Mesothelial cell of epicardium (in vitro differentiated cells): ENCODE measurements around the gene C11orf54. TPM values are rescaled to one million over a fixed set of nuclear protein-coding genes. Genes with fewer than 3 reads are reported as not detected.

Experiments used
- DNase-seq, 2 experiments: peaks; one replicate each; pipeline ENCODE4 v3.0.0; 2021; ENCODE audit warnings: low spot score in 2 of 2; ENCODE audit not compliant: unreplicated experiment in 2 of 2
- H3K27ac Mint-ChIP-seq: 2 replicates; pipeline ENCODE4 v1.8.0; 2021; ENCODE audit warnings: mixed read lengths
- H3K27me3 Mint-ChIP-seq: 2 replicates; pipeline ENCODE4 v1.8.0; 2021; ENCODE audit warnings: low read depth, mixed read lengths
- H3K36me3 Mint-ChIP-seq: 2 replicates; pipeline ENCODE4 v1.8.0; 2021; ENCODE audit warnings: mixed read lengths
- H3K4me1 Mint-ChIP-seq: 2 replicates; pipeline ENCODE4 v1.8.0; 2021; ENCODE audit warnings: mixed read lengths
- H3K4me3 Mint-ChIP-seq: 2 replicates; pipeline ENCODE4 v1.8.0; 2021; ENCODE audit warnings: mild to moderate bottlenecking, moderate library complexity, mixed read lengths
- H3K9me3 Mint-ChIP-seq: 2 replicates; pipeline ENCODE4 v1.8.0; 2021; ENCODE audit warnings: mixed read lengths
- total RNA-seq: library from RNA; stranded (reverse); gene quantifications from 3 replicates; pipeline ENCODE4 v1.2.1, GENCODE V29; 2021
- TF ChIP-seq, protein P1 (sequence below): fragments of 200-600 bp; sonication (generic); IDR thresholded peaks from one replicate; pipeline ENCODE4 v1.5.0; 2021; ENCODE audit warnings: antibody characterized with exemption; ENCODE audit not compliant: unreplicated experiment

Gene C11orf54
- 29.0 to 37.7 TPM (median 34.5 TPM) in 3 replicates for total RNA-seq

DNA sequence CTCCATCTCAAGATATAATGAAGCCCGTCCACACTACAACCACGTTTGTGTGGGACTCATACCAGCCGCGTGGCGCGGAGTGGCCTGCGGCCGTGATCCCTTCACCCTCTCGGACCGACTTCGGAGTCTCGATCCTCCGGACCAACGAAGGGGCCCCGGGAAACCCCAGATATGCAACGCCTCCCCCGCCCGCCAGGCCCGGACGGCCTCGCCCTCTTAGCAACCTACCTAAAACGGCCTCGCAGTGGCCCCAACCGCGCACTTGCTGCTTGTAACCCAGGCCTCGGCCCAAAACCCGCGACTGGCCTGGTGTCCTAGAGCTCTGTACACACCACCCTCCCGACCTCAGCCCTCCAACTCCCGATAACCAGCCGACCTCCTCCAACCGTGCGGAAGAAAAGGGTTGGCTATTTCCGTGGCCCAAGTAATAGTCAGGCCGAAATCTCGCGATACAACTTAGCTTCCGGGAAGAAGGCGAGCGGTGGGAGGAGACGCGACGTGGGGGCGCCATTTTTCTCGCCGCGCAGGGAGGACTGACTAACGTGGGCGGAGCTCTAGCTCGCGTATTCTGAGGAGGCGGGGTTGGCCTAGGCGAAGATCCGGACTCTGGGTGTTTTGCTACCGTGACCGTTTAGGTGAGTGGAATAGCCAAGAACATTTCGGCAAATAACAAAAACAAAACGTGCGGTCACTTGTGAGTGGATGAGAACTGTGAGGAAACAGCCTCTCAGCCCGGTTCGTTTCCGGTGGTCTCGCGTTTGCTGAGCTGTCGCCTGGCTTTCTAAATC, at the start of gene C11orf54, which contains the start of gene TAF1D:
TSS of gene C11orf54 (plus strand) at position 579 of the 788 bp plus-strand sequence. CDS start 5,722 bp downstream, outside the sequence.
TSS of gene TAF1D (minus strand) at position 402 of the 788 bp plus-strand sequence. CDS start 2,191 bp downstream, outside the sequence.
- peak; percentile 92 to 94 for DNase-seq
- no peaks in the 10 kb centered on the region for H3K27me3 Mint-ChIP-seq
- H3K27ac Mint-ChIP-seq, result peak within 1 kb of the TSS; percentile 99
- peak within 1 kb of the TSS; percentile 100 for H3K4me3 Mint-ChIP-seq
- H3K36me3 Mint-ChIP-seq, result peaks cover 14% of the 10 kb centered on the region
- H3K4me1 Mint-ChIP-seq, result peaks cover 50% of the 10 kb centered on the region
- no peaks in the 10 kb centered on the region for H3K9me3 Mint-ChIP-seq
- TF ChIP-seq, protein P1, sequence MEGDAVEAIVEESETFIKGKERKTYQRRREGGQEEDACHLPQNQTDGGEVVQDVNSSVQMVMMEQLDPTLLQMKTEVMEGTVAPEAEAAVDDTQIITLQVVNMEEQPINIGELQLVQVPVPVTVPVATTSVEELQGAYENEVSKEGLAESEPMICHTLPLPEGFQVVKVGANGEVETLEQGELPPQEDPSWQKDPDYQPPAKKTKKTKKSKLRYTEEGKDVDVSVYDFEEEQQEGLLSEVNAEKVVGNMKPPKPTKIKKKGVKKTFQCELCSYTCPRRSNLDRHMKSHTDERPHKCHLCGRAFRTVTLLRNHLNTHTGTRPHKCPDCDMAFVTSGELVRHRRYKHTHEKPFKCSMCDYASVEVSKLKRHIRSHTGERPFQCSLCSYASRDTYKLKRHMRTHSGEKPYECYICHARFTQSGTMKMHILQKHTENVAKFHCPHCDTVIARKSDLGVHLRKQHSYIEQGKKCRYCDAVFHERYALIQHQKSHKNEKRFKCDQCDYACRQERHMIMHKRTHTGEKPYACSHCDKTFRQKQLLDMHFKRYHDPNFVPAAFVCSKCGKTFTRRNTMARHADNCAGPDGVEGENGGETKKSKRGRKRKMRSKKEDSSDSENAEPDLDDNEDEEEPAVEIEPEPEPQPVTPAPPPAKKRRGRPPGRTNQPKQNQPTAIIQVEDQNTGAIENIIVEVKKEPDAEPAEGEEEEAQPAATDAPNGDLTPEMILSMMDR, result no peak

DNA sequence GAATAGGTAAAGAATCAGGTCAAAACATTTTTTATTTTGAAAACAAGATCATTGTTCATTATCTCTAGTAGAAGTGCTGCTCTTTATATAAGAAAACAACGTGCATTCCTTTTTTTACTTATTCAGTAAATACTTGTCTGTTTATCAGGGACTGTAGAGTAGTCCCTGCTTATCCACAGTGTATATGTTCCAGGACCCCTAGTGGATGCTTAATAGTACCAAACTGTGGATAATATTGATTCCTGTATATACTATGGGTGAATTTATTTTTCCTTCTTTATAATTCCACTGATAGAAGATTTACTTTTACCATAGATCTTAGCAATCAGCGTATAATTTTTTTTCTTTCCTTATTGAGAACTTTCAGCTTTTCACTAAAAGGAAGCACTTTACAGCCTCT, 47.4 kb upstream of the C11orf54 start:
- H3K36me3 Mint-ChIP-seq, result peaks cover 45% of the 10 kb centered on the region
- H3K27me3 Mint-ChIP-seq, result no peaks in the 10 kb centered on the region
- DNase-seq, result no peak
- H3K4me1 Mint-ChIP-seq, result no peaks in the 10 kb centered on the region
- no peak overlapping the region for H3K27ac Mint-ChIP-seq
- no peaks in the 10 kb centered on the region for H3K9me3 Mint-ChIP-seq
- no peak overlapping the region for H3K4me3 Mint-ChIP-seq
- TF ChIP-seq, protein P1, result no peak

DNA sequence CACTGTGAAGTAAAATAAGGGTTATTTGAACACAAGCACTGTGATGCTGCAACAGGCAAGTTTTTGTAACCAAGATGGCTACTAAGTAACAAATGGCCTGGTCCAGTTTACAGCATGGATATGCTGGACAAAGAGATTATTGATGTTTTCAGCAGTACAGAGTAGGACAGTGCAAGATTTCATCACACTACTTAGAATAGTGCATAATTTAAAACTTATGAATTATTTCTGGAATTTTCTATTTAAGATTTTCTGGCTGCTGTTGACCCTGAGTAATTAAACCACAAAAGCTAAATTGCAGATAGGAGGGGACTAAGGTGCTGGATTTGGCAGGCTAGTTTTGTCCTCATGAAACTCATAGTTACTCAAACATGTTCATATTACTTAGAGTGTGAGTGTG, 46.9 kb upstream of the C11orf54 start:
- Mint-ChIP-seq H3K27me3 (no peaks in the 10 kb centered on the region), H3K9me3 (no peaks in the 10 kb centered on the region), H3K27ac (no peak overlapping the region), H3K4me3 (no peak overlapping the region), H3K4me1 (no peaks in the 10 kb centered on the region), H3K36me3 (peaks cover 45% of the 10 kb centered on the region)
- no peak for DNase-seq
- TF ChIP-seq, protein P1, result no peak

DNA sequence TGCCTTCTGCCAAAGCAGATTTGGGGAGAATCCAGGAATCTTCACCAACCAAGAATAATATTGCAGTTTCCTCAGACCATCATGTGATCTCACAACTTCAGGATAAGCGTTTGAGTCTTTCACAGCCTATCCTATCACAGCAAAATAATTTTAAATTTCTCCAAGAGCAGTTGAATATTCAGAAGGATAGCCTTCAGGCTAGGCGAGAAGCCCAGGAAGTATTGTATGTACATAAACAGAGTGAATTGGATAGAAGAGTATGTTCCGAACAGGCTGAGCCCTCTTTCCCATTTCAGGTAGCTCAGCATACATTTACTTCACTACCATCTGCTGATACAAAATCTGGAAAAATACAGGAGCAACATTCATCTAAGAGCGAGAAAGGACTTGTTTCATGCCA, 43.9 kb upstream of the C11orf54 start:
- H3K27me3 Mint-ChIP-seq, result no peaks in the 10 kb centered on the region
- H3K4me1 Mint-ChIP-seq, result no peaks in the 10 kb centered on the region
- TF ChIP-seq, protein P1, result no peak
- H3K27ac Mint-ChIP-seq, result no peak overlapping the region
- DNase-seq, result no peak
- no peaks in the 10 kb centered on the region for H3K9me3 Mint-ChIP-seq
- H3K4me3 Mint-ChIP-seq, result no peak overlapping the region
- peaks cover 51% of the 10 kb centered on the region for H3K36me3 Mint-ChIP-seq

DNA sequence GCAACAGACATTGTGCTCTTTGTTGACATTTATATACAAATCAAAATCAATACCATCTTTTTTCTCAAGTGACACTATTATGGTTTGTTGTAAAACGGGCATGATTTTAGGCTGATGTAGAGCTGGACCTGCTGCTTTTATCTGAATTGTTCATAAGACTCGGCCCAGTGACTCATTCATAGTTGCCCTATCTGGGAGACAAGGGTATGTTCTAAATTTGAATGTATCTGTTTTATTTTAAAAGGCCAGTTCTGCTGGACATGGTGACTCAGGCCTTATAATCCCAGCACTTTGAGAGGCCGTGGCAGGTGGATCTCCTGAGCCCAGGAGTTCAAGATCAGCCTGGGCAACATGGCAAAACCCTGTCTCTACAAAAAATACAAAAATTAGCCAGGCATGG, 40.6 kb upstream of the C11orf54 start:
- H3K36me3 Mint-ChIP-seq, result peaks cover 61% of the 10 kb centered on the region

More for the DNA sequence above, 40.6 kb upstream of the C11orf54 start:
- no peak overlapping the region for H3K4me3 Mint-ChIP-seq
- no peaks in the 10 kb centered on the region for H3K4me1 Mint-ChIP-seq
- H3K9me3 Mint-ChIP-seq, result no peaks in the 10 kb centered on the region
- no peak overlapping the region for H3K27ac Mint-ChIP-seq
- no peaks in the 10 kb centered on the region for H3K27me3 Mint-ChIP-seq
- TF ChIP-seq, protein P1, result no peak
- DNase-seq, result no peak
